Effector CD4-positive, alpha-beta T cell (primary cell): ENCODE results near the gene SSX4. TPM values are rescaled to one million over a fixed set of nuclear protein-coding genes. Genes with fewer than 3 reads are reported as not detected.
"Not testable (repeated sequence)": the region's sequence is repeated elsewhere in the genome, so short reads cannot be mapped to it uniquely, and the experiment has no call there.

Source experiments
- DNase-seq: peaks from one replicate; pipeline ENCODE4 v3.0.0-alpha.2; 2020
- total RNA-seq: gene quantifications from one replicate; lab custom pipeline; 2026; lab: John Stamatoyannopoulos, UW

SSX4 gene, protein sequence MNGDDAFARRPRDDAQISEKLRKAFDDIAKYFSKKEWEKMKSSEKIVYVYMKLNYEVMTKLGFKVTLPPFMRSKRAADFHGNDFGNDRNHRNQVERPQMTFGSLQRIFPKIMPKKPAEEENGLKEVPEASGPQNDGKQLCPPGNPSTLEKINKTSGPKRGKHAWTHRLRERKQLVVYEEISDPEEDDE
- total RNA-seq: not detected

- not testable (repeated sequence) for DNase-seq
Observed at GRCh38 chrX:48383239-48383638, at the start of gene SSX4. Gene SSX4, plus strand, starts transcription at chrX:48383539. Its CDS starts 515 bp downstream, at chrX:48384054.

DNA sequence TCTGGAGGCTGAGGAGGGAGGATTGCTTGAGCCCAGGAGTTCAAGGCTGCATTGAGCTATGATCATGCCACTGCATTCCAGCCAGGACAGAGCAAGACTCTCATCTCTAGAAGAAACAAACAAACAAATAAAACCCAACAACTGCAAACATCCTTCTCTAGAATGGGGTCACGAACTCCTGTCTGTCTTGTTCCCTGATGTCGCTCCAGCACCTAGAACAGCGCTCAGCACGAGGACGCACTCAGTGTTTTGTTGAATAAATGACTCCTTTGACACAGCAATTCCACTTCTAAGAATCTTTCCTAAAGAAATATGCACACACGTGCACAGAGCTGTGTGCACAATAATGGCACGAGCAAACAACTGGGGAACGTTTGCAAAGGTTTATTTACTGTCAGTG is 37.3 kb upstream of the SSX4 start:
- not testable (repeated sequence) for DNase-seq

DNA sequence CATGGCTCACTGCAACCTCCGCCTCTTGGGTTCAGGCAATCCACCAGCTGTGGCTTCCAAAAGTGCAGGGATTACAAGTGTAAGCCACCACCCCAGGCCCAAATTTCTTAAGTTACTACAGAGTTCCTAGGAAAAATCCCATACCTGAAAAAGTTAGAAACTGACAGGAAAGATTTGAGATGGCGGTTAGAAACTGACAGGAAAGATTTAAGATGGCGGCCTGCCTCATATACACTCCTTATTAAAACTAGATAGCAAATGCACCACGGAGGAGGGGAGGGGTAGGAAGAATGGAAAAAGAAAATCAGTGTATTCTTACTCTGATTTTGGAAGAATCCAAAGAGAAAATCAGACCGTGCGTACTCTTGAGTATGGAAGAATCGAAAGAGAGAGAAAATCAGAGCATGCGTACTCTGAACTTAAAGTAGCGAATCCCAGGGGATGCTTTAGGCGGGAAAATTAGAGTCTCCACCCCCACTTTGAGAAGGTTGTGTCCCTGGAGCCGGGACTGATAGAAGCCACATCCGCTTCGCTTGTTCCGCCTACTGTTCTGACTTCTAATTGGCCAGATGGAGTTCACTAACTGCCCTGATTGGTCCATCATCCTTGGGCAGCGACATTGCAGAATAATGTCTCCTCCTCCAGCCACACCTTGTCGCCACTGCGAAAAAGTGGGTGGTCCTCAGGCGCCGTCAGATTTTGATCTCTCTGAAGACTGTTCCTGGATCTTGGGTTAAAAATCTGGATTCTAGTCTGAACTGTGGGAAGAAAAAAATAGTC is 26.8 kb upstream of the SSX4 start, which contains the start of gene SSX3:
Gene SSX3, minus strand, starts transcription at position 389 of the 780 bp plus-strand sequence. CDS start 1,454 bp downstream, outside the sequence.
- not testable (repeated sequence) for DNase-seq

- no peak for DNase-seq
Observed at GRCh38 chrX:48357681-48358080, 25.7 kb upstream of the SSX4 start.

GRCh38 chrX:48359281-48359680 is 24.1 kb upstream of the SSX4 start:
- not testable (repeated sequence) for DNase-seq

DNA sequence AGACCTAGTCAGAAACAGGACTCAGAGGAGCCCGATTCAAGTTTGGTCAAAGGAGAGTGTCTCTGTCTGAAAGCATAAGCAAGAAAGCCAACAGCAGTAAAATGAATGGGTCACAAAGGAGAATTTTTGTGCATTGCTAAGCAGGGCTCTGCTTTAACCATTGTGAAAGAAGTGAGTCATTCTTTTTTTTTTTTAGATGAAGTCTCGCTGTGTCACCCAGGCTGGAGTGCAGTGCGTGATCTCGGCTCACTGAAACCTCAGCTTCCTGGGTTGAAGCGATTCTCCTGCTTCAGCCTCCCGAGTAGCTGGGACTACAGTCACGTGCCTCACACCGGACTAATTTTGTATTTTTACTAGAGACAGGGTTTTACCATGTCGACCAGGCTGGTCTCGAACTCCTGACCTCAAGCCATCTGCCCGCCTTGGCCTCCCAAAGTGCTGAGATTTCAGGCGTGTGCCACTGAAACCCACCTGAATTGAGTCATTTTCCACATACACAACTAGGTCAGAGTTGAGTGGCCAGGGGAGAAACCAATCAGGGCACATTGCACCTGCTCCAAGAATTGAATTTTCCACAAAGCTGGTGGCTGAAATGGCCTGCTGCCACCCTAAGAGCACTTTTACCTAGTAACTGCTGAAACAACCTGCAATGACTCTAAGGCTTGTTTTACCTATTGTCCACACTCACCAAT is 15.5 kb upstream of the SSX4 start:
- DNase-seq: not testable (repeated sequence)

GRCh38 chrX:48370408-48370807 is 12.9 kb upstream of the SSX4 start:
- not testable (repeated sequence) for DNase-seq

DNA sequence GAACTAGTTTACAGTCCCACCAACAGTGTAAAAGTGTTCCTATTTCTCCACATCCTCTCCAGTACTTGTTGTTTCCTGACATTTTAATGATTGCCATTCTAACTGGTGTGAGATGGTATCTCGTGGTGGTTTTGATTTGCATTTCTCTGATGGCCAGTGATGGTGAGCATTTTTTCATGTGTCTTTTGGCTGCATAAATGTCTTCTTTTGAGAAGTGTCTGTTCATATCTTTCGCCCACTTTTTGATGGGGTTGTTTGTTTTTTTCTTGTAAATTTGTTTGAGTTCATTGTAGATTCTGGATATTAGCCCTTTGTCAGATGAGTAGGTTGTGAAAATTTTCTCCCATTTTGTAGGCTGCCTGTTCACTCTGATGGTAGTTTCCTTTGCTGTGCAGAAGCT is 13.6 kb downstream of the SSX4 start:
- not testable (repeated sequence) for DNase-seq

- not testable (repeated sequence) for DNase-seq
Observed at GRCh38 chrX:48397825-48398224, 14.5 kb downstream of the SSX4 start.

DNA sequence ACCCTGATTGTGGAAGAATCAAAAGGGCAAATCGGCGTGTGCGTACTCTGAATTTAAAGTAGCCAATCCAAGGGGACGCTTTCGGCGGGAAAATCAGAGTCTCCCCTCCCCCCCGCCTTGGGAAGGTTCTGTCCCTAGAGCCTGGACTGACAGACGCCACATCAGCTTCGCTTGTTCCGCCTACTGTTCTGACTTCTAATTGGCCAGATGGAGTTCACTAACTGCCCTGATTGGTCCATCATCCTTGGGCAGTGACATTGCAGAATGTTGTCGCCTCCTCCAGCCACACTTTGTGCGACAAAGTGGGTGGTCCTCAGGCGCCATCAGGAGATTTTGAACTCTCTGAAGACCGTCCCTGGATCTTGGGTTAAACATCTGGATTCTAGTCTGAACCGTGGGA is 28.5 kb downstream of the SSX4 start, which contains the start of gene SSX4B:
Gene SSX4B, minus strand, starts transcription at position 101 of the 400 bp plus-strand sequence. CDS start 588 bp downstream, outside the sequence.
- not testable (repeated sequence) for DNase-seq

- not testable (repeated sequence) for DNase-seq
Observed at GRCh38 chrX:48427027-48427716, 43.8 kb downstream of the SSX4 start.

DNA sequence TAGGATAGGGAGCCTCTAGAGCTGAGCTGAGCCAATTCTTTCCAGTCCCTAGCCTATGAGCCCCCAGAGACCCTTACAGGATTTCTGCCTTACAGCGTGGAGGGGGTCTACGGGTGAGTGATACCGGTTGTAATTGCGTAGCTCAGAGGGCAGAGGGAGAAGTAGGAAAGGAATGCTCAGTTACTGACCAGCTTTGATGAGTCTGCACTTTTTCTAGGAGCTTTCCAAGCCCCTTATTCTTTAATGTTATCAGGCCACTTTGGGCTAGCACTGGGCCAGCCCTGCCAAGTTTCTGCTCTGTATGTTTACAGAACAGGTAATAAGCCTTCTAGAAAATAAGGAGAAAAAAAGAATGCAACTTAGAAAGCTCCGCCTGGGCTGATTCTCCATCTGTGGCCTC is 46.3 kb downstream of the SSX4 start:
- not testable (repeated sequence) for DNase-seq

DNA sequence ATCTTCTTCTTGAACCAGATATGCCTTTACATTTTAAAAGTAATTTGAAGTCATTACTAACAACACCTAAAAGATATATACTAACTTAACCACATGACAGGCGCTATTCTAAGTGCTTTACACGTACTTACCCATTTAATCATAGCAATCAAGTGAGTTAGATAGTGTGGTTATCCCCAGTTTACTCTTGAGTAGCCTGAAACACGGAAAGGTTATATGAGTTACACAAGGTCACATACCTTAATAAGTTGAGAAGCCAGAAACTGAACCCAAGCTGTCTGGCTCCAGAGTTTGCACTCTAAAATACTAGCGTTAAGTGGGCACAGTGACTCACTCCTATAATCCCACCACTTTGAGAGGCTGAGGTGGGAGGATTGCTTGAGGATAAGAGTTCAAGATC is 46.8 kb downstream of the SSX4 start:
- DNase-seq: not testable (repeated sequence)

DNA sequence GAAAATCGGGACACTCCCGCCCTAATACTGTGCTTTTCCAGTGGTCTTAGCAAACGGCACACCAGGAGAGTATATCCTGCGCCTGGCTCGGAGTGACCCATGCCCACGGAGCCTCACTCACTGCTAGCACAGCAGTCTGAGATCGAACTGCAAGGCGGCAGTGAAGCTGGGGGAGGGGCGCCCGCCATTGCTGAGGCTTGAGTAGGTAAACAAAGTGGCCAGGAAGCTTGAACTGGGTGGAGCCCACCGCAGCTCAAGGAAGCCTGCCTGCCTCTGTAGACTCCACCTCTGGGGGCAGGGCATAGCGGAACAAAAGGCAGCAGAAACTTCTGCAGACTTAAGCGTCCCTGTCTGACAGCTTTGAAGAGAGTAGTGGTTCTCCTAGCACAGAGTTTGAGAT is 50.4 kb downstream of the SSX4 start:
- not testable (repeated sequence) for DNase-seq
